ENCODE results near the gene DNER.

DNA sequence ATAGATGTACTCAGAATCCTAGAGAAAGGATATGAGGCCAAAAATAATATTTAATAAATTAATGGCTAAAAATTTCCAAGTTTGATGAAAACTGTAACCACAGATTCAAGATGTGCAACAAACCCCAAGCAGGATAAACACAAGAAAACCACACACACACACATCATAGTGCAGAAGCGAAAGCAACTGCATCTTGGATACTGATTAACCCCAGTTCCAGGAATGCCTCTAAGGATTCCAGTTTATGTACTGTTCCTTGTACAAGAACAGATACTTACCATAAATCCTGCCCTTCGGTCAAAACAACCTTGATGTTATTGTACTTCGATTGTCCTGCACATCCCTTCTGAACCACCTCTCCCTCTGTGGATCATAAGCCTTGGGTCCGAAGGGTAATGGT, 320.4 kb downstream of the DNER start:
- TF ChIP-seq EZH2phosphoT487 (IDR thresholded peaks at IDR 0.05; ENCODE audit: low read depth), result no peak
- TF ChIP-seq, protein P1, sequence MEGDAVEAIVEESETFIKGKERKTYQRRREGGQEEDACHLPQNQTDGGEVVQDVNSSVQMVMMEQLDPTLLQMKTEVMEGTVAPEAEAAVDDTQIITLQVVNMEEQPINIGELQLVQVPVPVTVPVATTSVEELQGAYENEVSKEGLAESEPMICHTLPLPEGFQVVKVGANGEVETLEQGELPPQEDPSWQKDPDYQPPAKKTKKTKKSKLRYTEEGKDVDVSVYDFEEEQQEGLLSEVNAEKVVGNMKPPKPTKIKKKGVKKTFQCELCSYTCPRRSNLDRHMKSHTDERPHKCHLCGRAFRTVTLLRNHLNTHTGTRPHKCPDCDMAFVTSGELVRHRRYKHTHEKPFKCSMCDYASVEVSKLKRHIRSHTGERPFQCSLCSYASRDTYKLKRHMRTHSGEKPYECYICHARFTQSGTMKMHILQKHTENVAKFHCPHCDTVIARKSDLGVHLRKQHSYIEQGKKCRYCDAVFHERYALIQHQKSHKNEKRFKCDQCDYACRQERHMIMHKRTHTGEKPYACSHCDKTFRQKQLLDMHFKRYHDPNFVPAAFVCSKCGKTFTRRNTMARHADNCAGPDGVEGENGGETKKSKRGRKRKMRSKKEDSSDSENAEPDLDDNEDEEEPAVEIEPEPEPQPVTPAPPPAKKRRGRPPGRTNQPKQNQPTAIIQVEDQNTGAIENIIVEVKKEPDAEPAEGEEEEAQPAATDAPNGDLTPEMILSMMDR (IDR thresholded peaks at IDR 0.05; ENCODE audit: low read depth, low read length), result no peak

Measured in OCI-LY3 (cell line).